DOHH2 (cell line): Measurements from ENCODE around the gene COL9A3.

Experiments
- H3F3A ChIP-seq: fragments of 200-600 bp; sonication (generic), shearing (Covaris generic); 2 replicates; pipeline ENCODE4 v1.6.0; 2016; ENCODE audit warnings: antibody characterized with exemption, mild to moderate bottlenecking; ENCODE audit not compliant: control insufficient read depth, insufficient read depth
- H3K27ac ChIP-seq: fragments of 200-600 bp; sonication (generic); 2 replicates; pipeline ENCODE4 v1.5.1; 2014; ENCODE audit warnings: low read depth, mild to moderate bottlenecking, low read length, moderate library complexity
- H3K27me3 ChIP-seq: fragments of 200-600 bp; sonication (generic); 2 replicates; pipeline ENCODE4 v1.6.1; 2014; ENCODE audit warnings: mild to moderate bottlenecking, low read length, mixed read lengths; ENCODE audit not compliant: control insufficient read depth
- H3K36me3 ChIP-seq: fragments of 200-600 bp; sonication (generic); 2 replicates; pipeline ENCODE4 v1.6.1; 2014; ENCODE audit warnings: mild to moderate bottlenecking, low read length, moderate library complexity, mixed read lengths; ENCODE audit not compliant: control insufficient read depth
- H3K4me1 ChIP-seq: fragments of 200-600 bp; sonication (generic); 2 replicates; pipeline ENCODE4 v1.6.1; 2014; ENCODE audit warnings: mild to moderate bottlenecking, low read length, mixed read lengths; ENCODE audit not compliant: control insufficient read depth
- H3K4me2 ChIP-seq: fragments of 200-600 bp; sonication (generic); 2 replicates; pipeline ENCODE4 v1.6.0; 2014; ENCODE audit warnings: mild to moderate bottlenecking, low read length, moderate library complexity
- H3K4me3 ChIP-seq: fragments of 200-600 bp; sonication (generic); 2 replicates; pipeline ENCODE4 v1.5.1; 2014; ENCODE audit warnings: mild to moderate bottlenecking, low read length, mixed read lengths
- H3K79me2 ChIP-seq: fragments of 200-600 bp; sonication (generic); 2 replicates; pipeline ENCODE4 v1.6.1; 2014; ENCODE audit warnings: mild to moderate bottlenecking, low read length, mixed read lengths; ENCODE audit not compliant: control insufficient read depth
- H3K9me2 ChIP-seq: fragments of 200-600 bp; sonication (generic); replicated peaks from 2 replicates; pipeline ENCODE4 v1.6.1; 2014; ENCODE audit warnings: mild to moderate bottlenecking, low read length, mixed read lengths; ENCODE audit not compliant: control insufficient read depth
- H3K9me3 ChIP-seq: fragments of 200-600 bp; sonication (generic); 2 replicates; pipeline ENCODE4 v1.6.1; 2014; ENCODE audit warnings: antibody characterized with exemption, low read length, mixed read lengths; ENCODE audit not compliant: control insufficient read depth, insufficient read depth
- H4K20me1 ChIP-seq: fragments of 200-600 bp; sonication (generic); 2 replicates; pipeline ENCODE4 v1.6.0; 2014; ENCODE audit warnings: low read depth, mild to moderate bottlenecking, antibody characterized with exemption, low read length, moderate library complexity; ENCODE audit not compliant: control insufficient read depth, insufficient read depth
- EZH2phosphoT487 ChIP-seq: fragments of 200-600 bp; sonication (generic); IDR thresholded peaks from 2 replicates; pipeline ENCODE4 v1.6.1; 2017; ENCODE audit warnings: borderline replicate concordance, mild to moderate bottlenecking, antibody characterized with exemption, low read length, moderate library complexity, mixed read lengths
- TF ChIP-seq, protein P1 (sequence below): fragments of 200-600 bp; sonication (generic); IDR thresholded peaks from one replicate; pipeline ENCODE4 v1.5.1; 2014; ENCODE audit warnings: antibody characterized with exemption, mild to moderate bottlenecking, low read depth, low read length; ENCODE audit not compliant: poor library complexity, severe bottlenecking

COL9A3 gene

DNA sequence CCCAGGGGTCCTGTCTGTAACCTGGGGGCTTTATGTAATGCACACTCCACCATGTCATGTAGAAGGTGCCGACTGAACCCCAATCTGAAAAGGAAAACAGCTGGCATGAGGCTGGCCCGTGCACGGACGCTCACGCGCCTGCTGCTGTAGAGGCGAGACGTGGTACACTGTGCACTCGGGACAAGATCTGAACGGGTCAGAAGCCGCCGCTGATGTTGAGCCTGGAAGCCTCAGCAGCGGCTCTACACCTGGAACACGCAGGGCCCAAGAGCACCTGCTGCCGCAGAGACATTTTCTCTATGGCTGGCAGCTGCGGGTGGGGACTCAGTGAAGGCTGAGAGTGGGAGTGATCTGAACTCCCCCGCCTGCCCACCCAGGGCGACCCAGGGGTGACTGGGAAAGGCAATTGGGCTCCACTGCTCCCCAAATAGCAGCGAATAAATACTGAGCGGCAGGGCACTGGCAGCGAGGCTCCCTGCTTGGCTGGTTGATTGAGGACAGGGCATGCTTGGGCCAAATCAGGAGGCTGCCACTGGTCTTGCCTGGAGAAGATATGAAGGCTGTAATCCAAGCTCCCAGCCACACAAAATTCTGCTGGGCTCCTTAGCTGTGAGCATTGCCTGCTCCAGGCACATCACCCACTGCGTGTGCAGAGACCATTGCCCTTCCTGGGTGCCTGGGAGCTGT, 14.7 kb upstream of the COL9A3 start:
- peaks cover 57% of the 10 kb centered on the region for H3K36me3 ChIP-seq
- TF ChIP-seq EZH2phosphoT487: no peak
- peaks cover 12% of the 10 kb centered on the region for H4K20me1 ChIP-seq
- H3K4me3 ChIP-seq: no peak overlapping the region
- no peaks in the 10 kb centered on the region for H3K27me3 ChIP-seq
- H3K79me2 ChIP-seq: peaks cover 36% of the 10 kb centered on the region
- H3K9me3 ChIP-seq: no peaks in the 10 kb centered on the region
- peaks cover 31% of the 10 kb centered on the region for H3K4me1 ChIP-seq
- no peak overlapping the region for H3K27ac ChIP-seq
- H3K9me2 ChIP-seq: no peaks in the 10 kb centered on the region
- peaks cover 5% of the 10 kb centered on the region; the same call in 1 of the 2 replicates for H3F3A ChIP-seq
- no peak overlapping the region for H3K4me2 ChIP-seq

DNA sequence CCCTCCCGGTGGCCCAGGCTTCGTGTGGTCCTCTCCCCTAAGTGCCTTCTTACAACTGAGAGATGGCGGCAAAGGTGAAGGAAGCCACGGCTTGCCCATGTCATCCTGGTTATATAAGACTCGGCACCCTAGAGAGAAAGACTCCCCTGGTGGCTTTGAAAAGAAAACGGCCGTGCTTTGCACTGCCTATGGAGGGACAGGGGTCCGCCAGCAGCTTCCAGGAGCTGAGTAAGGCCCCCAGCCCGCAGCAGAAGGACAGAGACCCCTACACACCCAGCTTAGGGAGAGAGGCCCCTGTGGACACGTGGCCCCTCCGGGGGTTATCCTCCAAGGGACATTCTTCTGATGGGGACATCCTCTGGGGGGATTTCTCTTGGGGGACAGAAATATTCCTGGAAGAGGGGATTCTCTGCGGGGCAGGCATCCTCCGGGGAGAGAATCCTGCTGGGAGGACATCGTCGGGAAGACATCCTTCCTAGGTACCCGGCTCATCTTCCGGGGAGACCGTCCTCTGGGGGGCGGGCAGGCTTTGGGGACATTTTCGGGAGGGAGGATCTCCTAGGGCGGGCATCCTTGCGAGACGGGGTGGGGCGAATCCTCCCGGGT, 12.7 kb upstream of the COL9A3 start:
- Histone ChIP-seq H3K4me2 (peak overlapping the region; percentile 70), H3K9me2 (no peaks in the 10 kb centered on the region), H3F3A (peaks cover 5% of the 10 kb centered on the region; the same call in 1 of the 2 replicates), H3K27me3 (no peaks in the 10 kb centered on the region), H3K9me3 (no peaks in the 10 kb centered on the region), H4K20me1 (peaks cover 12% of the 10 kb centered on the region), H3K36me3 (peaks cover 55% of the 10 kb centered on the region), H3K79me2 (peaks cover 40% of the 10 kb centered on the region), H3K27ac (peak overlapping the region; percentile 15), H3K4me1 (peaks cover 33% of the 10 kb centered on the region), H3K4me3 (peak overlapping the region; percentile 79)
- TF ChIP-seq EZH2phosphoT487: no peak
- TF ChIP-seq, protein P1, sequence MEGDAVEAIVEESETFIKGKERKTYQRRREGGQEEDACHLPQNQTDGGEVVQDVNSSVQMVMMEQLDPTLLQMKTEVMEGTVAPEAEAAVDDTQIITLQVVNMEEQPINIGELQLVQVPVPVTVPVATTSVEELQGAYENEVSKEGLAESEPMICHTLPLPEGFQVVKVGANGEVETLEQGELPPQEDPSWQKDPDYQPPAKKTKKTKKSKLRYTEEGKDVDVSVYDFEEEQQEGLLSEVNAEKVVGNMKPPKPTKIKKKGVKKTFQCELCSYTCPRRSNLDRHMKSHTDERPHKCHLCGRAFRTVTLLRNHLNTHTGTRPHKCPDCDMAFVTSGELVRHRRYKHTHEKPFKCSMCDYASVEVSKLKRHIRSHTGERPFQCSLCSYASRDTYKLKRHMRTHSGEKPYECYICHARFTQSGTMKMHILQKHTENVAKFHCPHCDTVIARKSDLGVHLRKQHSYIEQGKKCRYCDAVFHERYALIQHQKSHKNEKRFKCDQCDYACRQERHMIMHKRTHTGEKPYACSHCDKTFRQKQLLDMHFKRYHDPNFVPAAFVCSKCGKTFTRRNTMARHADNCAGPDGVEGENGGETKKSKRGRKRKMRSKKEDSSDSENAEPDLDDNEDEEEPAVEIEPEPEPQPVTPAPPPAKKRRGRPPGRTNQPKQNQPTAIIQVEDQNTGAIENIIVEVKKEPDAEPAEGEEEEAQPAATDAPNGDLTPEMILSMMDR: peak; percentile 39

GRCh38 chr20:62804627-62805154, 12.2 kb upstream of the COL9A3 start, which contains the start of gene OGFR:
TSS of gene OGFR (plus strand) at chr20:62804835. CDS start at chr20:62804860, 25 bp downstream.
- Histone ChIP-seq H3K27ac (peak within 1 kb of the TSS; percentile 47), H4K20me1 (peaks cover 12% of the 10 kb centered on the region)
- TF ChIP-seq EZH2phosphoT487: no peak
- TF ChIP-seq, protein P1: no peak

More at GRCh38 chr20:62804627-62805154, 12.2 kb upstream of the COL9A3 start, which contains the start of gene OGFR:
- Histone ChIP-seq H3F3A (peaks cover 5% of the 10 kb centered on the region; the same call in 1 of the 2 replicates), H3K4me1 (peaks cover 33% of the 10 kb centered on the region), H3K79me2 (peaks cover 41% of the 10 kb centered on the region), H3K4me2 (peak within 1 kb of the TSS; percentile 90), H3K9me2 (no peaks in the 10 kb centered on the region), H3K9me3 (no peaks in the 10 kb centered on the region), H3K27me3 (no peaks in the 10 kb centered on the region), H3K4me3 (peak within 1 kb of the TSS; percentile 79), H3K36me3 (peaks cover 55% of the 10 kb centered on the region)
